GM15510 (cell line): ENCODE measurements around the gene SHTN1.

ENCODE experiments used
- POLR2A ChIP-seq: IDR thresholded peaks from 3 replicates; pipeline ENCODE4 v1.6.1; 2011; ENCODE audit warnings: borderline replicate concordance; ENCODE audit not compliant: insufficient read length; ENCODE audit errors: extremely low read depth

SHTN1 gene, protein sequence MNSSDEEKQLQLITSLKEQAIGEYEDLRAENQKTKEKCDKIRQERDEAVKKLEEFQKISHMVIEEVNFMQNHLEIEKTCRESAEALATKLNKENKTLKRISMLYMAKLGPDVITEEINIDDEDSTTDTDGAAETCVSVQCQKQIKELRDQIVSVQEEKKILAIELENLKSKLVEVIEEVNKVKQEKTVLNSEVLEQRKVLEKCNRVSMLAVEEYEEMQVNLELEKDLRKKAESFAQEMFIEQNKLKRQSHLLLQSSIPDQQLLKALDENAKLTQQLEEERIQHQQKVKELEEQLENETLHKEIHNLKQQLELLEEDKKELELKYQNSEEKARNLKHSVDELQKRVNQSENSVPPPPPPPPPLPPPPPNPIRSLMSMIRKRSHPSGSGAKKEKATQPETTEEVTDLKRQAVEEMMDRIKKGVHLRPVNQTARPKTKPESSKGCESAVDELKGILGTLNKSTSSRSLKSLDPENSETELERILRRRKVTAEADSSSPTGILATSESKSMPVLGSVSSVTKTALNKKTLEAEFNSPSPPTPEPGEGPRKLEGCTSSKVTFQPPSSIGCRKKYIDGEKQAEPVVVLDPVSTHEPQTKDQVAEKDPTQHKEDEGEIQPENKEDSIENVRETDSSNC

DNA sequence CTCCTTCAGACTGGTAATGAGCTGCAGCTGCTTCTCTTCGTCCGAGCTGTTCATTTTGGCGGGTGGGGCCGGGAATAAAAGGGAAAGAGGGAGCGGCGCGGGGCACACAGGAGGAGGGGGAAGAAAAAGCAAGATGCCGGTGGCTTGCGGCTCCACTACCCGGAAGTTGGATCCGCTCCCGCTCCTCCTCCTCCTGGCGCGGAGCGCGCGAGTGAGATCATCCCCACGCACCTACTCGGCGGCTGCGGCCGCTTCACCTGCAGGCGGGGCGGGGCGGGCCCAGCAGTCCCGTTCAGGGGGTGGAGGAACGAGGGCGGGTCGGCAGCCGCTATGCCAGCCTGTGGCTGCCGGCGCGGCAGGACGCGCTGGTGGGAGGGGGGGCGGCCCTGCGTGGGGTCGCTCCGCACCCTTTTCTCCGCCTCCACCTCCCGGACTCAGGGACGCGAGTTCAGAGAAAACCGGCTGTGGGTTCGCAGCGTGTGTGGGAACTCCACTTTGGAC is at the start of gene SHTN1:
Gene SHTN1 (minus strand): TSS at position 162 of the 501 bp plus-strand sequence. CDS start 108 bp downstream, at position 54.
- no peak for TF ChIP-seq POLR2A

- TF ChIP-seq POLR2A: no peak
These were observed 48.5 kb upstream of the SHTN1 start for GRCh38 chr10:117053482-117053881.

GRCh38 chr10:117047947-117048346 is 43.0 kb upstream of the SHTN1 start:
- no peak for TF ChIP-seq POLR2A

GRCh38 chr10:117016266-117016665 is 11.3 kb upstream of the SHTN1 start:
- TF ChIP-seq POLR2A: no peak

- no peak for TF ChIP-seq POLR2A
These were observed 9.8 kb upstream of the SHTN1 start for GRCh38 chr10:117014835-117015234.

DNA sequence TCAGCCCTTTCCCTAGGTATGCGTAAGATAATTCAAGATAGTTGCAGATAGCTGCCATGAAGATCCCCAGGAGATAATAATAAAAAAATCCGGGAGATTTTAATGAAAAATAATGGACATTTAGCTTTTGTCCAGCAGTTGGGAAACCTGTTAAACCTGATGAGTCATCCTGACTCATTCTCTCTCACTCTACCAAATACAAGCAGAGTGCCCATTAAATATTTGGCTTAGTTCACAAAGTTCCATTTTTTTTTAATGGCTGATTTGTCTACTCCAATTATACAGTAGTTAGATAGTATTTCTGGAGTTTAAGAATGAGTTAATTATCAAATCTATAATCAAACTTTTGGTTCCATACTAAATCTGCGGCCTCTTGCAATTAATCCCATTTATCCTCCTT is 2.1 kb upstream of the SHTN1 start:
- no peak for TF ChIP-seq POLR2A

GRCh38 chr10:117005527-117006055 is 604 bp upstream of the SHTN1 start:
- no peak for TF ChIP-seq POLR2A

- no peak for TF ChIP-seq POLR2A
These were observed 561 bp downstream of the SHTN1 start for GRCh38 chr10:117004227-117005025.

DNA sequence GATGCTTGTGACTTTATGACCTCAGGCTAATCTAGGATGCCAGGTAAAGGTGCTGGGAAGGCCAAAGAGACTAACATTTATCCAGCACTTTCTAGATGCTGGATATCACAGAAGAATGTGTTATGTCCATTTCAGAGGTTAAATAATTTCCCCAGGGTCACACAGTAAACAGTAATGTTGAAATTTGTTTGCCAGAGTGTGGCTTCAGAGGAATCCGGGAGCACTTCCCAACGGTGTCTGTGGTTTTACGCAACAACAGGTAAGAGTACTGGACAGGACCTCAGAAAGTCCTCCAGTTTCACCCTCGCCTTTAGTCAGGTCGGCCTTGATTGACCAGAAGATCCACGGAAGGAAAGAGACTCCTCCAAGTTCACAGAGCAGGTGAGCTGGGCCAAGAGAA is 1.7 kb downstream of the SHTN1 start:
- TF ChIP-seq POLR2A: no peak

DNA sequence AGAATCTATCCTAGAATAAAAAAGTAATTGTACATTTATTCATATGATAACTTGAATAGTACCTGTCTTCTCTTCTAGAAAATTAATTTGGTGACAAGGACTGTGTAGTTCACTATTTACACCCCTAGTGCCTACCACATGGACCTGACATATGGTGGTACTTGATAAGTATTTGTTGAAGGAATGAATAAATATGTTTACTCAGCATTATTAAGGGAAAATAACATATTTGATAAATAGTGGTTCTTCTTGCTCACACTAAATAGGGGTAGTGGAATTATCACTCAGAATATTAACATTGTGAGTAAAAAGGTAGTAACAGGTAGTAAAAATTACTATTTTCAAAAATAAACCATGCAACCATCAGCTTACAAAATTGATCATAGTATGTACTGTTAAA is 2.8 kb downstream of the SHTN1 start:
- no peak for TF ChIP-seq POLR2A

DNA sequence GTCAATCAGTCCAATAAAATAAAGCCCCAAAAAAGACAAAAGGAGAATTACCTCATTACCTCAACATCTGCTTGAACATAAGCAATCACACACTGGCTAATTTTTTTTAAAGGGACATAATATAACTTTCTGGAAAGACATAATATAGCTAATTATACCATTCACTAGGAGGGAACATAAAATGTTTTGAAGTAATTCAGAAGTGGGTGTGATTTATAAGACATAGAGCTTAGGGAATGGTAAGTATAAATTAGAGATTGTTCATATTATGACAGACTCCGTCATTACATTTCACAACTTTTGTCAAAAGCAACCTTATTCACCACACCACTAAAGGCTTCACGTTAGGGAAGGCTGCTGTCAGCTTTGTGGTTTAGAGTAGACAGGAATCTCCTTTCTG is 3.8 kb downstream of the SHTN1 start:
- TF ChIP-seq POLR2A: no peak

GRCh38 chr10:117000580-117000979 is 4.4 kb downstream of the SHTN1 start:
- no peak for TF ChIP-seq POLR2A

GRCh38 chr10:116998172-116998571 is 6.8 kb downstream of the SHTN1 start:
- TF ChIP-seq POLR2A: no peak

DNA sequence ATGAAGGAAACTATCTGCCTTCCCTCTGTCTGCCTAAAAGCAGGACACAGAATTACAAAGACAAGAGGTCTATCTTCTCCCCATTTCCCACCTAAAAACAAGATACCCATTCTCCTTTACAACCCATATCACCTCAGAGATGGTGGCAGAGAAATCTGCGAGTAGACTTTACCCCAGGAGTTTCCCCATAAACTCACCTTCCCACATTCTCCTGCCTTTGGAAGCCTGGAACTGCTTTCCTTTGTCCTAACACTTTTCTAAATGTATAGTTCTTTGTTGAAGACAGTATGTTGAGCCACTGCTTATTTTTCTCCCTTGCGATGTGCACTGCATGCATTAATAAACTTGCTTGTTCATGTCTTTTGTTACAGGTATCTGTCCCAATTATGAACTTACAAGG is 8.0 kb downstream of the SHTN1 start:
- no peak for TF ChIP-seq POLR2A

DNA sequence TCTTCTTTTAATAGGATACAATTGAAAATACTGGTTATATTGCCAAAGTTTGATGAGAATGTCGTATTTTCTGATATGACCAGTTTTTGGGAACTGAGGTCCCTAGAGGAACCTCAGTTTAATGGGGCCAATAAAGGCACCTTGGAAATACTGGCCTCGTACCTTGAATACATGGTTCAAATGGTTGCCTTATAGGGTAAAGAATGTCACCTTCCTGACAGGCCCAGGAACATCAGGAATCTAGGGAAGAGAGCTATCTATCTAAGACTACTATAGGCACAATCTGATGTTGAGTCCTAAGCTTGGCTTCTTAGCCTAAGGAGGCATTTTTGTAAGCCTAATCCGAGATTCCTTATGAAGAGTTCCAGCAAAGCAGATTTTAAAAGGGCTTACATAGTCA is 9.3 kb downstream of the SHTN1 start:
- no peak for TF ChIP-seq POLR2A
